Measurements from ENCODE around the gene PI4KB.
A peak's percentile ranks its signal among the peaks of the same experiment; 100 is the strongest.
"Not testable (repeated sequence)": the region's sequence is repeated elsewhere in the genome, so short reads cannot be mapped to it uniquely, and the experiment has no call there.

The PI4KB gene

DNA sequence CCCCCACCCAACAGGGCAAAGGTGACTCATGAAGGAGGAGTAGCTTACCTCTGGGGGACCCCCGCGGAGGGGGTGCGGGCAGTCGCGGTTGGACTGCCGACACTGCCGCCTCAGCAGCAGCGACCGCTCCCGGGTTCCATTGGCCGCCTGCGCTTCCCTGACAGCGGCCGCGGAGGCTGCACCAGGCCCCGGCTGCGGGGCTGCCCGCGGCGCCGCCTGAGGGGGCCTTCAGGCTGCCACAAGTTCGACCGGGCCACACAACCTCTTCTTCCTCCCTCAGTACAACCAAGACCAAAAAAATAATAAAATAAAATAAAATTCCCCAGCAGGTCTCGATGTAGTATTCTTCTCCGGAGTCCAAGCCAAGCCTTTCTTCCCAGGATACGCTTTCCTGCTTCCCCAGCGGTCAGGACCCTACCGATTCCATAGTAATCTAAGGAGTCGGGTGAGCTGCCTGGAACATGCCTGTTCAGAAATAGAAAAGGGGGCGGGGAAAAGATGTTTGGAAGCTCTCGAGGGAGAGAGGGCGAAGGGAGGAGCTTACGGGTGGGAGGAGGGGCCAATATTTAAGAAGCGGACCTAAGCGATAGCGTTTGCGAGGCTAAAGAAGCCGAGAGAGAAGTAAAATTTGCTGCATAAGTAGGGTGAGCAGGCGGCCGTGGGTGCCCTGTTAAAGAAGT lies at the start of gene PI4KB:
Gene PI4KB, minus strand, starts transcription at position 194 of the 680 bp plus-strand sequence. CDS start 10,935 bp downstream, outside the sequence.
- peak; percentile 46 to 97 (median 81) for DNase-seq

DNA sequence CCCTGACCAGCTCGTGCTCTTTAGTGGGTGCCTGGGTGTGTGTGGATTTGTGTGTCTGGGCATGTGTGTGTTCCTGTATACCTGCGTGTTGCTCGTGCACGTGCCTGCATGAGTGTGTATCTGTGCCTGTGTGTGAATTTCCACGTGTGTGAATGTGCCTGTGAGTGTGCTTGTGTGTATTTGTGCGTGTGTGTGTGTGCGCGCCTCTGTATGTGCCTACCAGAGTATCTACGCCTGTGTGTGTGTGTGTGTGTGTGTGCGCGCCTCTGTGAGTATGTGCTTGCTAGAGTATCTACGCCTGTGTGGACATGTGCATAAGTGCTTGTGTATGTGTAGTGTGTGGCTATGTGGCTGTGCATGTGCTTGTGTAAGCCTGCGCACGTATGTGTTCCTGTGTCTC lies 46.0 kb upstream of the PI4KB start:
- no peak for DNase-seq

DNA sequence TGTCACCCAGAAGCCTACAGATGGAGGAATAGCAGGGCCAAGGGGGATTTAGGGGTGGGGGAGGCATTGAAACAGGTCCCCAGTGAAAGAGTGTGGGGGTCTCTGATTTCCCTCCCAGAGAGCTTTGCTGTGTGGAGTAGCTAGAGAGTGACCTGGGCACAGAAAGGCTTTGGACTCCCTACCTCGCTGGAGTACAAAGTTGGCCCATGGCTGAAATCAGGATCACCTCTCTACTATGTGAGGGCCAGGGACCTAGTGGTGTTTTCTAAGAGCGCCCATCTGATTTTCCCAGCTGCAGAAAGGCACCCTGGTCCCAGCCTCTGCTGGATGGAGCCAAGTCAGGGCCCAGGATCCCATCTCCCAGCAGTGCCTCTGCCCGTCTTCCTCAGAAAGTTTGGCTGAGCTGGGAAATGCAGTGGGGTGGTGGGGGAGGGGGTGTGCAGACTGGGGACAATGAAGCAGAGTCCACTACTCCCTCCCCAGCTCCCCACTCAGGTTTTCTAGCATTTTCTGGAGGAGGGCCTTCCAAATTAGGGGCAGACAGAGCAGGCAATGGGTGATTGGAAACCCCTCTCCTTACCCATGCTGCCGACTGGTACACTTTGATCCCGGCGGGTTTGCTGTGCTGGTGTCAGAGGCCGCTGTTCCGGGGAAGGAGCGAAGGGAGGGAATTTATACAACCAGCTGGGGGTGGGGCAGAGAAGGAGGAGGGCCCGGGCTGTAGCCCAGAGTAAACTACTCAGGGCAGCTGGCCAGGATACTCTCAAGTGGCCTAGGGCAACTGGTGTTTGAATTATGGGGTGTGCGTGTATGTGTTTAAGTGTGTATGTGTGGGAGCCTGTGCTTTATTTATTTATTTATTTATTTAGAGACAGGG lies 45.1 kb upstream of the PI4KB start, which contains the start of gene SELENBP1:
Gene SELENBP1, minus strand, starts transcription at position 648 of the 877 bp plus-strand sequence. Its CDS starts 64 bp downstream, at position 584.
- DNase-seq, result peak in 44 of 51 donors; percentile 9 to 78 (median 52)

DNA sequence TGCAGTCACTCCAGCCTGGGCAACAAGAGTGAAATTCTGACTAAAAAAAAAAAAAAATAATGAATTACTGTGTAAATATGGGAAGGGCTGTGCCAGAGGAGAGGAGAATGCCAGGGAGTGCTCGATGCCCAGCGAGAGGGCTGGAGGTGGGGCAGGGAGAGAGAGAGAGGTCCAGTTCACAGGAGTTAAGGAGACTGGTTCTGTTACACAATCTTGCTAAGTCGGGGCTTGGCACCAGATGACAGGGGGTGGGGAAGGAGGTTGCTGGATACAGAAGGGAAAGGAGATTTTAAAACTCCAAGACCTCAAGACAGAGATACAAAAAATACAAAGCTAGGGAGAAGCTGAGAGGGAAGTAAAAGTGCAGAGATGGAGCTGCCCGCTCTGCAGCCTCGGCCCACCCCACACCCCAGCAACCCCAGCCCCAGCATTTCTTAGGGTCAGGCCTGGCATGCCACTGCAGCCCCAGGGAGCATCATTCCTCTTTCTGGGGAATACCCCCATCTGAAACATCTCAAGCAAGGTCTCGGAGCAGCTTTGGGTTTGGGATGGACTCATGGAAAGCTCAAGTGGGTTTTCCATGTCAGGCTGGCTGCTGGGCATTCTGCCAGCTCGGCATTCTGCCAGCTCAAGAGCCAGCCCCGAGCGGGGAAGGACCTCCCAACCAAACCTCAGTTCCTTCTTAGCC lies 44.3 kb upstream of the PI4KB start:
- peak in 42 of 51 donors; percentile 7 to 67 (median 44) for DNase-seq

DNA sequence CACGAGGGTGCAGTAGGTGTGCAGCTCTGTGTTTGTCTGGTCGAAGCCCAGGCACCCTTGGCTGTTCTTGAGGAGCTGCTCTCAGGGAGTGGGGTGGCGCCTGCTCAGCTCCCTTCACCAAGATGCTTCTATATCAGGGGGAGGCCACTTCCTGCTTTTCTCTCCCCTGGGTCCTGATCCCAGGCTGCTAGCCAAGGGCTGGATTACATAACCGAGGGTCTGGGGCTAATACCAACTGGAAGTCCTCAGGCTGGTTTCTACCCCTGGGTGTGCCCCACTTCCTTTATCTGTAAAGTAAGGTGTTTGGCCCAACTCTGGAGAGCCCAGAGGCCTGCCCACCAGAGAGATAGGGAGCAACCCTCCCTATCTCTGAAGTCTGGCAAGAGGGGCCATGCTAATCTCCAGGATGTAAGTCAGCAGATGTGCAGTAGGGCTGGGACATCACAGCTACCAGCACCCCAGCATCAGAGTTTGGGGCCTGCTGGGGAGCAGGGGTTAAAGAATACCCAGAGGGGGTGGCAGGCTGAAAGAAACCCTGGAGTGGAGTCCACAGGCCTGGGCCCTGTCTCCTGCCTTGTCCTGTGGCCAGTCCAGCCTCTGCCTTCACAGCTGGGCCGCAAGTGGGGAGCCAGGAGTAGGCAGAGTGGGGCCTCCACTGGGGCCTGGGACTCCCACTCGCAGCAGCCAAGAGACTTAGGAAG lies 43.1 kb upstream of the PI4KB start:
- peak in 4 of 51 donors; percentile 1 to 11 (median 4) for DNase-seq

DNA sequence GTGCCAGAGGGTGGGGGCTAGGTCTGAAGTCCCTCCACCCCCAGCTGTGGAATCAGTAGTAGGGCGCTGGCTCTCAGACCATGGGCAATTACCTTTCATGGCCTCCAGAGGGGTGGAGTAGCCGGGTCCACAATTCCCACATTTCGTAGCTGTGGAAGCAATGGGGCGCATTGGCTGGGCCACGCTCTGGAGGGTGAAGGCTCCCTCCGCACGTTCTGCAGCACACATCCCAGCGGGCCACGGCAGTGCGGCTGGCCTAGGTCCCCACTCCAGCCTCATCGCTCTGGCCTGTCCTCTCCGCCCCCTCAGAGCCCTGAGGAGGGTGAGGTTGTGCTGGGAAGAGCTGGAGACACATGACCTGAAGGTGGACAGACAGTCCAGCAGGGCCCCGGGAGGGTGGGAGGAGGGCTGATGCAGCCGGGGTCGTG lies 42.4 kb upstream of the PI4KB start:
- DNase-seq, result no peak

DNA sequence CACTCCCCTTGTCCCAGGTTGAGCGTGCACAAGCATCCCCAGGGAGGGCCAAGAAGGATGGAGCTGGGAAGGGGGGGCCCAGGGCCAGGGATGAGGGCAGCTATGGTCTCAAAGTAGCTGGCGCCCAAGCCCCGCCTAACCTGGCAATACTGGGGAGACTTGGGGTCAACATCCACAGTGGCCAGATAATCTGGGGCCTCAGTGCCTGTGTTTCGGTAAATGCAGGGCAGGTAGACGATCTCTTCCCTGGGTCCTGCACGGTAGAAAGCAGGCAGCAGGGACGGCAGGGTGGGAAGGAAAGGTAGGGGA lies 42.0 kb upstream of the PI4KB start:
- DNase-seq, result no peak

DNA sequence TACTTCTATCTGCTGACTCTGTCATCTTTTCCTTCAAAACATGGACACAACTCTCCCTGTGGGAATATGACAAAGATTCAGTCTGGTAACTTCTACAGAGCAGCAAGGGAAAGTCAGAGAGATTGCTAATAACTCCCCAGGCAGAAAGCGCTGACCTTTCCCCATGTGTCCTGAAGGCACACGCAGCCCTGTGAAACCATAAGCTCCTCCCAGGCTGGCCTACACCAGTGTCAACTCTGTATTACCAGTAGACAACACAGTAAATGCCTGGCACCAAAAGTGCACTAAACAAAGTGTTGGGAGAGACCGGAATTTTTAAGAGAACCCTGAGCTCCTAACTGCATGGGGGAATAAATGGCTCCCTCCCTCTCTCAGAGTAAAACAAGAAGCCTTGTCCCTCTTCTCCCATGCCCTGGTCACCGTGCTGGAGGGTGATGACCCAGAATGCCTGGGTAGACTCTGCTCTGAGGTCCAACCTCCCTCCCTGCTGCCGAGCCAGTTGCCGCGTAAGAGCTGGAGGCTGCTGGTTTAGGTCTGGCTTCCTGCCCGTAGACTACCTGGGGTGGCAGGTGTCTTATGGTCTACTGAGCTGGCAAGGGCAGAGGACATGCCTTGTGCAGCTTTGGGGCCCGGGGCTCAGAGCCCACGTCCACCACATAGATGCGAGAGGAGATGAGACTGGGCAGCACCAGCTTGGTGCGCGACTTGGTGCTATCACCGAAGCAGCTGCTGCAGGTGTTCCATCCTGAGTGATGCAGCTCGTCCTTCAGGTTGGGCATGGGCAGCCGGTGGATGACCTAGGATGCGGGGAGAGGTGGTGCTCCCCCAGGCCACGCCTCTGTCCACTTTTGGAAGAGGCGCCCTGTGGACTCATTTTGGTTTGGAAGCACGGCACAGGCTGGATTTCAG lies 41.4 kb upstream of the PI4KB start:
- no peak for DNase-seq

DNA sequence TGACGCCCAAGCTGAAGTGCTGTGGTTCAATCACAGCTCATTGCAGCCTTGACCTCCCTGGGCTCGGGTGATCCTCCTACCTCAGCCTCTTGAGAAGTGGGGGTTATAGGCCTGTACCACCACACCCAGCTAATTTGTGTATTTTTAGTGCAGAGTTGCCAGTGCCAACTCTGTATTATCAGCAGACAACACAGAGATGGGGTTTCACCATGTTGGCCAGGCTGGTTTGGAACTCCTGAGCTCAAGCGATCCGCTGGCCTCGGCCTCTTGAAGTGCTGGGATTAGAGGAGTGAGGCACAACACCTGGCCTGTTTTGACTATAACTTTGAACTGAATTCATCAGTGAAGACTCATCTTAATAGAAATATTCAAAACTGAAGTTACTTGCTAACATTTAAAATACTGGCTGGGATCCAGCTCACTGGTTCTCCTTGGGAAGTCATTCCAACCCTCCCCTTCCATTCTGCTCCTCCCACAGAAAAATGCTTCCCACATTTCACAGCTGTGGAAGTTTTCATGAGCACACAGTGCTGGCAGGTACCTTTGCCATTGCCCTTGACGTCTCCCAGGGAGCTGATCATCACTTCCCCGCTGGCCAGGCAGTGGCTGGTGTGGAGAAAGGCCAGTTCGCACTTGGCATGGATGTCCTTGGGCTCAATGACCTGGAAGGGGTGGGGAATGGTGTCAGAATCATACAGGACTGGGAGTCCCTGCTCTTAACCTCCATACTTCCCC lies 40.6 kb upstream of the PI4KB start:
- peak in 3 of 51 donors; percentile 8 to 25 (median 9) for DNase-seq

DNA sequence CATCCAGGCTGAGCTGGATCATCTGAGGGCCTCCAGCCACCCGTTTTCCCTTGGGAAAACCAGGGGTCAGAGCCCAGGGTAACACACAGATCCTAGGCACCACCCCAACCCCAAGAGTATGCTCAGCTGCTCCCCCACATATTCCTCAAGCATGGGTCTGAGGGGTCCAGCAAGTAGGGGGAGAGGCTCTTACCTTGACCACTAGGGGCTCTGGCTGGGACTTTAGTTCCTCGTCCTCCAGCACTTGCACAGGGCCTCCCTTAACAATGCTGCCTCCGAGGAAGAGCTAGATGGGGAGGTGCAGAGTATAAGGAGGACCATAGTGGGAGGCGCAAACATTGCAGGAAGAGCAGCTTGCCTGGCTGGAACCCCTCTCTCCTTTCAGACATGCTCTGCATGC lies 37.8 kb upstream of the PI4KB start:
- DNase-seq, result no peak

DNA sequence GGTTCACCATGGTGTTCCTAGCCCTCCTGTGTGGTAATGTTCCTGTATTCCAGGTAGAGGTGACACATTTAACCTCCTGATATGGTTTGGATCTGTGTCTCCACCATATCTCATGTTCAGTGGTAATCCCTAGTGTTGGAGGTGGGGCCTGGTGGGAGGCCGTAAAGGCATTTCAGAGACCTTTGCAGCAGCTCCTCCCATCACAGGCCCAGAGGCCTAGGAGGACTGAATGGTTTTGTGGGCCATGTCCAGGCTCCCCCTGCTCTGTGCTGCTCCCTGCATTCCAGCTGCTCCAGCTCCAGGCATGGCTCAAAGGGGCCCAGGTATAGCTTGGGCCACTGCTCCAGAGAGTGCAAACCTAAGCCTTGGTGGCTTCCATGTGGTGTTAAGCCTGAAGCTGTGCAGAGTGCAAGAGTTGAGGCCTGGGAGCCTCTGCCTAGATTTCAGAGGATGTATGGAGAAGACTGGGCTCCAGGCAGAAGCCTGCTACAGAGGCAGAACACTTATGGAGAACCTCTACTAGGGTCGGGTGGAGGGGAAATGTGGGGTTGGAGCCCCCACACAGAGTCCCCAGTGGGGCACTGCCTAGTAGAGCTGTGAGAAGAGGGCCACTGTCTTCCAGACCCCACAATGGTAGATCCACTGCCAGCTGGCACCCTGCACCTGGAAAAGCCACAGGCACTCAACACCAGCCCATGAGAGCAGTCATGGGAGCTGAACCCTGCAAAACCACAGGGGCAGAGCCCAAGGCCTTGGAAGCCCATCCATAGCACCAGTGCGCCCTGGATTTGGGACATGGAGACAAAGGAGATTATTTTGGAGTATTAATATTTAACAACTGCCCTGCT lies 35.3 kb upstream of the PI4KB start:
- no peak for DNase-seq

DNA sequence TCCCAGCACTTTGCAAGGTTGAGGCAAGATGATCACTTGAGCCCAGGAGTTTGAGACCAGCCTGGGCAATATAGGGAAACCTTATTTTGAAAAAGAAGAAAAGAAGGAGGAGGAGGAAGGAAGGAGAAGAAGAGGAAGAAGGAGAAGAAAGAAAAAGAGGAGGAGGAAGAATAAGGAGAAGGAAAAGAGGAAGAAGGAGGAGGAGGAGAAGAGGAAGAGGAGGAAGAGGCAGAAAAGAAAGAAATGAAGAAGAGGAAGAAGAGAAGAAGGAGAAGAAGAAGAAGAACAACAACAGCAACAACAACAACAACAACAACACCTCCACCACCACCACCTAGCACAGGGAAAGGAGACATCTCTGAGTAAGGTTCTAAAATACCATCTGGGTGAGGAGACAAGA lies 34.7 kb upstream of the PI4KB start:
- DNase-seq, result no peak

DNA sequence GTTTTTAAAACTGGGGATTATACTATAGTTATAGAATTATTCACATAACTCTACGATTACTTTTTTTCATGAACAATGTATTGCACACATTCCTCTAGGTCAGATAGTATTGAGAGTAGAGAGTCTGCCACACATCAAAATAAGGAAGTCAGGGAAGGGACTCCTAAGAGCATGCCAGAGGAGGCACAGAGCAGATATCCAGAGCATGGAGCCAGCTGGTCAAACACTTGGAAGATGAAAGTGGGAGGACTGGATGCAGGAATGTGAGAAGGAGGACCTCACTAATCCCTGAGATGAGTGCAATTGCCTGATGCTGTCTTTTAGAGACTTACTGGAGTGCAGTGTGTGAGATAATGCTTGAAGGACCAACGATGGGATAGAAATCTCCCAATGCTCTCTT lies 29.5 kb upstream of the PI4KB start:
- no peak for DNase-seq

DNA sequence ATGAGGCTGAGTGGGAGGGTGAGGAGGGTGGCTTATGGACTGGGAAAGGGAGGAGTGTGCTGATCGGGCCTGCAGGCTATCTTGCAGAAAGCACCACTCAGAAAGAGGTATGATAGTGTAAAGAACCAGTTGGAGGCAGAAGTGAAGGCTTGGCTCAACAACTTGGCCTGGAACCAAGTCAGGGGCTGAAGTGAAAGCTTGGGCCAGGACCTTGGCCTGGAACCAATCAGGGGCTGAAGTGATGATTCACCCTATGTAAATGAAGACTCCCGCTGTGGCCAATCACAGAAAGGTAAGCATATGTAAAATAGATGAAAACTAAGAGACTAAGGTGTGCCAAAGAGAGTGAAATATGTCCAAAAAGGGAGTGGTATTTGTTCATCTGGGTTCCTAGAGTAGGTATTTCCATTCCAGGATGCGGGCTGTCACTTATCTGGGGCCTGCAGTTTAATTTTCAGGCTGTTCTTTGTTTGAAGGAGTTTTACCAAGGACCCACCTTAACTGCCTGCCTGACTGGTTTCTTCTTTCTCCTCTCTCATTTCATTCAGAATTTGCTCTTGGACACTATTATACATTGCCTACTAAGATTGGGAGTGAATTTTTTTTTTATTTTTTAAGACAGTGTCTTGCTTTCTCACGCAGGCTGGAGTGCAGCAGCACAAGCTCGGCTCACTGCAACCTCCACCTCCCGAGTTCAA lies 25.0 kb upstream of the PI4KB start:
- no peak for DNase-seq

DNA sequence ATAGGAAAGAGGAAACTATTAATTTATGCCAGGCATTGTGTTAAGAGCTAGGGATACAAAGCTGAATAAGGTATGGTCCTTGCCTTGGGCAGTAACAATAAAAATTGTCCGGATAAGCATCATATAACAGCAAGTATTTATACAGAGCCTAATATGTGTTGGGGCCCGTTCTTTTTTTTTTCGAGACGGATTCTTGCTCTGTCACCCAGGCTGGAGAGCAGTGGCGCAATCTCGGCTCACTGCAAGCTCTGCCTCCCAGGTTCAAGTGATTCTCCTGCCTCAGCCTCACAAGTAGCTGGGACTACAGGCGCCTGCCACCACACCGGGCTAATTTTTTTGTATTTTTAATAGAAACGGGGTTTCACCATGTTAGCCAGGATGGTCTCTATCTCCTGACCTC lies 23.1 kb upstream of the PI4KB start:
- DNase-seq, result not testable (repeated sequence)

DNA sequence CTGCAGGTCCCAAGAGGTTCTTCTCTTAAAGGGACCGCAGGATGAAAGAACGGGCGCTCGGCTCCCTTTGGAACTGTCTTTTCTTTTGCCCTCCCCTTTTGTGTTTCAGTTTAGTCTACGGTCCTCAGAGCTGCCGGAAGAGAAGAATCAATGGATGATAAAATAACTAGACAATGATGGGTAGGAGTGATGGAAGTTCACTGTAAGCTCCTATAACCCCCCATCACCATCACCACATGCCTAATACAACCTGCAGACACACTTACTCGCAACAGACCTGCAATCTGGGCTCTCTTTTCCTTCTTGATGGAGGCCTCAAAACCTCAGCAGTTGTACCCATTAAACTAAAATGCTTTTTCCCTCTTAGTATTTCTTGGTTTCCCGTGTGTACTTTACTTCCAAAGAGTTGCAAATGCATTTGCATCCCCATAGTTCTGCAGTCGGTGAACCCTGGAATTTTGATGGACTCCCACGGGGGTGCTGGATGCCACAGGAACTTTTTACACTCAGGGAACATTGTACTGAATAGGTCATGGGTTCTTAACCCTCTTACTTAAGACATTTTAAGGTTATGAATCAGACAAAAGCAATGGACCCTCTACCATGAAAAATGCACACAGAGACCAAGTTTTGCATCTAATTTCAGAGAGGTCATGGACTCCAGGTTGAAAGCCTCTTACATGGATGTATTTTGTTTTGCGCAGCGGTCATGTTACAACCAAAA lies 20.5 kb upstream of the PI4KB start:
- DNase-seq, result no peak

Measured in hypothalamus (tissue), 51 donors.